Measurements from ENCODE around the gene HSD17B1. TPM values are rescaled to one million over a fixed set of nuclear protein-coding genes. Genes with fewer than 3 reads are reported as not detected.
A peak's percentile ranks its signal among the peaks of the same experiment; 100 is the strongest.

HSD17B1 gene
- total and polyA plus RNA-seq, 2 of the 13 experiments (the other 11 are each of a cell fraction or from before 2014, with no cell fraction given), result 0.54 to 0.93 TPM

DNA sequence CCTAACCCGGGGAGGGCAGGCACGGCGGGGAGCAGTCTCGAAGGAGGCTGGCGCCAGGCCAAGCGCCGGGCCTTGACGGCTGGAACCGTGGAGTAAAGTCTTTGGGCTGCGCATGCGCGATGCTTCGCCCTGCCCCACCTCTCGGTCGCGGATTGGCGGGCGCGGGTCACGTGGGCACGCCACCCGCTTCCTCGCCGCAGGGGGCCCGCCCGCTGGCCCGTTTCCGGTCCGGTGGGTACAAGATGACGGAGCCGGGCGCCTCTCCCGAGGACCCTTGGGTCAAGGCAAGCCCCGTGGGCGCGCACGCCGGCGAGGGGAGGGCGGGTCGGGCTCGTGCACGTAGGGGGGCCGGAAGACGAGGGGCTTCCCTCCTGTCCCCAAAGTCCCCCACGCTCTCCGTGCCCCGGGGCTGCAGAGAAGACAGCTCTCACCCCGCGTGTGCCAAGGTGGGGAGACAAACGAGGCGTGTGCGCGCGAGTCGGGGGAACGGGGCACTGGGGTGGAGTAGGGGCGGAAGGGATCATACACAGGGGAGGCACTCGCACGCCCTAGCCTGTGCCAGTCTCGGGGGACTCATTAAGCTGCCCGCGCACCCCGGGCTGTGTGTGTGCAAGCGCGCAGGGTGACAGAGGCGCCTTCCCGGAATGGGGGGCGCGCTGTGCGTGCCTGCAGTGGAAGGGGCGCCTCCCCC lies 14.3 kb downstream of the HSD17B1 start, which contains the start of gene MLX (continued):
- TF ChIP-seq ZNF75D (CRISPR knock-in tag; IDR thresholded peaks at IDR 0.05; ENCODE audit: borderline replicate concordance), result no peak
- no peak for TF ChIP-seq SETDB1 (CRISPR knock-in tag; IDR thresholded peaks at IDR 0.05; ENCODE audit: borderline replicate concordance)
- TF ChIP-seq, protein P1, sequence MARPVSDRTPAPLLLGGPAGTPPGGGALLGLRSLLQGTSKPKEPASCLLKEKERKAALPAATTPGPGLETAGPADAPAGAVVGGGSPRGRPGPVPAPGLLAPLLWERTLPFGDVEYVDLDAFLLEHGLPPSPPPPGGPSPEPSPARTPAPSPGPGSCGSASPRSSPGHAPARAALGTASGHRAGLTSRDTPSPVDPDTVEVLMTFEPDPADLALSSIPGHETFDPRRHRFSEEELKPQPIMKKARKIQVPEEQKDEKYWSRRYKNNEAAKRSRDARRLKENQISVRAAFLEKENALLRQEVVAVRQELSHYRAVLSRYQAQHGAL (CRISPR knock-in tag; IDR thresholded peaks at IDR 0.05; ENCODE audit: not compliant biosample characterization), result no peak
- TF ChIP-seq MXI1 (IDR thresholded peaks at IDR 0.05; ENCODE audit: borderline replicate concordance, low read depth, low read length), result peak; percentile 72; the same call in 1 of the 3 replicates
- peak; percentile 97 for TF ChIP-seq NCOA1 (CRISPR knock-in tag; IDR thresholded peaks at IDR 0.05)
- TF ChIP-seq GATAD1 (CRISPR knock-in tag; IDR thresholded peaks at IDR 0.05), result peak; percentile 86
- peak; percentile 96 for TF ChIP-seq ZNF556 (CRISPR knock-in tag; IDR thresholded peaks at IDR 0.05; ENCODE audit: borderline replicate concordance)
- TF ChIP-seq, protein P2, sequence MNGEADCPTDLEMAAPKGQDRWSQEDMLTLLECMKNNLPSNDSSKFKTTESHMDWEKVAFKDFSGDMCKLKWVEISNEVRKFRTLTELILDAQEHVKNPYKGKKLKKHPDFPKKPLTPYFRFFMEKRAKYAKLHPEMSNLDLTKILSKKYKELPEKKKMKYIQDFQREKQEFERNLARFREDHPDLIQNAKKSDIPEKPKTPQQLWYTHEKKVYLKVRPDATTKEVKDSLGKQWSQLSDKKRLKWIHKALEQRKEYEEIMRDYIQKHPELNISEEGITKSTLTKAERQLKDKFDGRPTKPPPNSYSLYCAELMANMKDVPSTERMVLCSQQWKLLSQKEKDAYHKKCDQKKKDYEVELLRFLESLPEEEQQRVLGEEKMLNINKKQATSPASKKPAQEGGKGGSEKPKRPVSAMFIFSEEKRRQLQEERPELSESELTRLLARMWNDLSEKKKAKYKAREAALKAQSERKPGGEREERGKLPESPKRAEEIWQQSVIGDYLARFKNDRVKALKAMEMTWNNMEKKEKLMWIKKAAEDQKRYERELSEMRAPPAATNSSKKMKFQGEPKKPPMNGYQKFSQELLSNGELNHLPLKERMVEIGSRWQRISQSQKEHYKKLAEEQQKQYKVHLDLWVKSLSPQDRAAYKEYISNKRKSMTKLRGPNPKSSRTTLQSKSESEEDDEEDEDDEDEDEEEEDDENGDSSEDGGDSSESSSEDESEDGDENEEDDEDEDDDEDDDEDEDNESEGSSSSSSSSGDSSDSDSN (CRISPR knock-in tag; IDR thresholded peaks at IDR 0.05), result peak; percentile 77; the same call in 1 of the 2 replicates
- peak; percentile 46; the same call in 1 of the 2 replicates for TF ChIP-seq ESRRA (CRISPR knock-in tag; IDR thresholded peaks at IDR 0.05; ENCODE audit: low read depth)
- no peak for TF ChIP-seq HDAC6 (IDR thresholded peaks at IDR 0.05; ENCODE audit: low read depth, low read length)
- TF ChIP-seq, protein P3, sequence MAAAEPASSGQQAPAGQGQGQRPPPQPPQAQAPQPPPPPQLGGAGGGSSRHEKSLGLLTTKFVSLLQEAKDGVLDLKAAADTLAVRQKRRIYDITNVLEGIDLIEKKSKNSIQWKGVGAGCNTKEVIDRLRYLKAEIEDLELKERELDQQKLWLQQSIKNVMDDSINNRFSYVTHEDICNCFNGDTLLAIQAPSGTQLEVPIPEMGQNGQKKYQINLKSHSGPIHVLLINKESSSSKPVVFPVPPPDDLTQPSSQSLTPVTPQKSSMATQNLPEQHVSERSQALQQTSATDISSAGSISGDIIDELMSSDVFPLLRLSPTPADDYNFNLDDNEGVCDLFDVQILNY (CRISPR knock-in tag; conservative IDR thresholded peaks at IDR 0.05), result no peak
- TF ChIP-seq ZNF3 (CRISPR knock-in tag; IDR thresholded peaks at IDR 0.05), result no peak
- peak; percentile 90 for TF ChIP-seq ELF1 (CRISPR knock-in tag; IDR thresholded peaks at IDR 0.05)
- TF ChIP-seq, protein P4, sequence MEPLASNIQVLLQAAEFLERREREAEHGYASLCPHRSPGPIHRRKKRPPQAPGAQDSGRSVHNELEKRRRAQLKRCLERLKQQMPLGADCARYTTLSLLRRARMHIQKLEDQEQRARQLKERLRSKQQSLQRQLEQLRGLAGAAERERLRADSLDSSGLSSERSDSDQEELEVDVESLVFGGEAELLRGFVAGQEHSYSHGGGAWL (CRISPR knock-in tag; IDR thresholded peaks at IDR 0.05), result peak; percentile 69
- TF ChIP-seq FOXJ3 (CRISPR knock-in tag; IDR thresholded peaks at IDR 0.05; ENCODE audit: borderline replicate concordance), result 0 out of 2 replicates have a peak, but pooled peaks have one; percentile 40
- TF ChIP-seq, protein P5, sequence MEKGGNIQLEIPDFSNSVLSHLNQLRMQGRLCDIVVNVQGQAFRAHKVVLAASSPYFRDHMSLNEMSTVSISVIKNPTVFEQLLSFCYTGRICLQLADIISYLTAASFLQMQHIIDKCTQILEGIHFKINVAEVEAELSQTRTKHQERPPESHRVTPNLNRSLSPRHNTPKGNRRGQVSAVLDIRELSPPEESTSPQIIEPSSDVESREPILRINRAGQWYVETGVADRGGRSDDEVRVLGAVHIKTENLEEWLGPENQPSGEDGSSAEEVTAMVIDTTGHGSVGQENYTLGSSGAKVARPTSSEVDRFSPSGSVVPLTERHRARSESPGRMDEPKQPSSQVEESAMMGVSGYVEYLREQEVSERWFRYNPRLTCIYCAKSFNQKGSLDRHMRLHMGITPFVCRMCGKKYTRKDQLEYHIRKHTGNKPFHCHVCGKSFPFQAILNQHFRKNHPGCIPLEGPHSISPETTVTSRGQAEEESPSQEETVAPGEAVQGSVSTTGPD (CRISPR knock-in tag; IDR thresholded peaks at IDR 0.05), result no peak
- TF ChIP-seq NCOA2 (CRISPR knock-in tag; IDR thresholded peaks at IDR 0.05), result 0 out of 2 replicates have a peak, but pooled peaks have one; percentile 11
- TF ChIP-seq, protein P6, sequence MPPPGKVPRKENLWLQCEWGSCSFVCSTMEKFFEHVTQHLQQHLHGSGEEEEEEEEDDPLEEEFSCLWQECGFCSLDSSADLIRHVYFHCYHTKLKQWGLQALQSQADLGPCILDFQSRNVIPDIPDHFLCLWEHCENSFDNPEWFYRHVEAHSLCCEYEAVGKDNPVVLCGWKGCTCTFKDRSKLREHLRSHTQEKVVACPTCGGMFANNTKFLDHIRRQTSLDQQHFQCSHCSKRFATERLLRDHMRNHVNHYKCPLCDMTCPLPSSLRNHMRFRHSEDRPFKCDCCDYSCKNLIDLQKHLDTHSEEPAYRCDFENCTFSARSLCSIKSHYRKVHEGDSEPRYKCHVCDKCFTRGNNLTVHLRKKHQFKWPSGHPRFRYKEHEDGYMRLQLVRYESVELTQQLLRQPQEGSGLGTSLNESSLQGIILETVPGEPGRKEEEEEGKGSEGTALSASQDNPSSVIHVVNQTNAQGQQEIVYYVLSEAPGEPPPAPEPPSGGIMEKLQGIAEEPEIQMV (CRISPR knock-in tag; IDR thresholded peaks at IDR 0.05; ENCODE audit: low read depth), result peak; percentile 90
- TF ChIP-seq, protein P7, sequence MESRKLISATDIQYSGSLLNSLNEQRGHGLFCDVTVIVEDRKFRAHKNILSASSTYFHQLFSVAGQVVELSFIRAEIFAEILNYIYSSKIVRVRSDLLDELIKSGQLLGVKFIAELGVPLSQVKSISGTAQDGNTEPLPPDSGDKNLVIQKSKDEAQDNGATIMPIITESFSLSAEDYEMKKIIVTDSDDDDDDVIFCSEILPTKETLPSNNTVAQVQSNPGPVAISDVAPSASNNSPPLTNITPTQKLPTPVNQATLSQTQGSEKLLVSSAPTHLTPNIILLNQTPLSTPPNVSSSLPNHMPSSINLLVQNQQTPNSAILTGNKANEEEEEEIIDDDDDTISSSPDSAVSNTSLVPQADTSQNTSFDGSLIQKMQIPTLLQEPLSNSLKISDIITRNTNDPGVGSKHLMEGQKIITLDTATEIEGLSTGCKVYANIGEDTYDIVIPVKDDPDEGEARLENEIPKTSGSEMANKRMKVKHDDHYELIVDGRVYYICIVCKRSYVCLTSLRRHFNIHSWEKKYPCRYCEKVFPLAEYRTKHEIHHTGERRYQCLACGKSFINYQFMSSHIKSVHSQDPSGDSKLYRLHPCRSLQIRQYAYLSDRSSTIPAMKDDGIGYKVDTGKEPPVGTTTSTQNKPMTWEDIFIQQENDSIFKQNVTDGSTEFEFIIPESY (CRISPR knock-in tag; IDR thresholded peaks at IDR 0.05), result no peak
